GM12878 (cell line): ENCODE data around the gene SCLT1.

Experiments used
- CHD2 ChIP-seq: IDR thresholded peaks from 2 replicates; pipeline ENCODE4 v1.6.1; 2011; ENCODE audit warnings: low read depth, low read length, improper control_type of control experiment, borderline replicate concordance
- CTCF ChIP-seq, 3 experiments: IDR thresholded peaks in 2 of 3; conservative IDR thresholded peaks in 1 of 3; 2 replicates each; pipeline ENCODE4 v1.5.1; 2011; ENCODE audit warnings: low read depth in 3 of 3, low read length in 3 of 3, mild to moderate bottlenecking in 3 of 3, control low read depth in 2 of 3, moderate library complexity in 2 of 3, inconsistent platforms in 1 of 3, mixed read lengths in 1 of 3; ENCODE audit not compliant: control insufficient read depth in 2 of 3, insufficient read depth in 1 of 3; ENCODE audit errors: extremely low read depth in 1 of 3
- E2F4 ChIP-seq: IDR thresholded peaks from 2 replicates; pipeline ENCODE4 v1.6.1; 2012; ENCODE audit warnings: low read depth, low read length, improper control_type of control experiment
- ELK1 ChIP-seq: IDR thresholded peaks from 2 replicates; pipeline ENCODE4 v1.6.1; 2012; ENCODE audit warnings: low read depth, low read length, improper control_type of control experiment
- EZH2 ChIP-seq: IDR thresholded peaks from 2 replicates; pipeline ENCODE4 v1.6.1; 2012; ENCODE audit warnings: low read depth, mild to moderate bottlenecking, control low read depth, inconsistent platforms, low read length, borderline replicate concordance; ENCODE audit not compliant: control insufficient read depth
- POLR2AphosphoS5 ChIP-seq: IDR thresholded peaks from 2 replicates; pipeline ENCODE4 v1.6.1; 2011; ENCODE audit warnings: mild to moderate bottlenecking, low read length, inconsistent platforms
- SIN3A ChIP-seq: IDR thresholded peaks from 2 replicates; pipeline ENCODE4 v1.6.1; 2012; ENCODE audit warnings: low read depth, low read length, improper control_type of control experiment
- SMC3 ChIP-seq: IDR thresholded peaks from 2 replicates; pipeline ENCODE4 v1.6.1; 2011; ENCODE audit warnings: low read length, improper control_type of control experiment, borderline replicate concordance
- SPI1 ChIP-seq: IDR thresholded peaks from 2 replicates; pipeline ENCODE4 v1.6.1; 2011; ENCODE audit warnings: low read depth, mild to moderate bottlenecking, low read length, moderate library complexity, borderline replicate concordance; ENCODE audit not compliant: insufficient read depth

GRCh38 chr4:128854433-128854832, 238.9 kb downstream of the SCLT1 start:
- TF ChIP-seq CHD2, result no peak
- no peak for TF ChIP-seq ELK1
- TF ChIP-seq SIN3A, result no peak
- TF ChIP-seq CTCF (IDR thresholded peaks at IDR 0.05 in 2 of 3, conservative IDR thresholded peaks at IDR 0.05 in 1 of 3; ENCODE audit: control insufficient read depth in 2 of 3, extremely low read depth in 1 of 3, insufficient read depth in 1 of 3, low read depth in 3 of 3, low read length in 3 of 3), result no peak
- no peak for TF ChIP-seq SMC3
- TF ChIP-seq EZH2, result no peak
- no peak for TF ChIP-seq POLR2AphosphoS5
- no peak for TF ChIP-seq E2F4
- no peak for TF ChIP-seq SPI1
